HL-60 (cell line): ENCODE results near the gene ZNF343.

Source experiments
- DNase-seq, 2 experiments: peaks; one replicate each; pipeline ENCODE4 v3.0.0-alpha.2; 2010 to 2020; ENCODE audit warnings: low read depth in 1 of 2, low spot score in 1 of 2
- H3K27ac ChIP-seq: fragments of 250-450 bp; sonication (Bioruptor Pico); replicated peaks from 2 replicates; pipeline ENCODE4 v1.5.1; 2020; ENCODE audit warnings: mild to moderate bottlenecking, moderate library complexity
- H3K27me3 ChIP-seq: fragments of 250-450 bp; sonication (Bioruptor Pico); 2 replicates; pipeline ENCODE4 v1.5.1; 2021; ENCODE audit warnings: mild to moderate bottlenecking, moderate library complexity; ENCODE audit not compliant: insufficient read depth, poor library complexity, severe bottlenecking
- H3K4me3 ChIP-seq: replicated peaks from 2 replicates; pipeline ENCODE4 v1.5.1; 2011; ENCODE audit warnings: mild to moderate bottlenecking, control low read depth, low read length; ENCODE audit not compliant: insufficient read depth
- GABPA ChIP-seq: IDR thresholded peaks from 2 replicates; pipeline ENCODE4 v1.6.1; 2012; ENCODE audit warnings: low read depth
- POLR2AphosphoS5 ChIP-seq: IDR thresholded peaks from 2 replicates; pipeline ENCODE4 v1.6.1; 2012; ENCODE audit warnings: low read depth
- REST ChIP-seq: IDR thresholded peaks from 2 replicates; pipeline ENCODE4 v1.6.1; 2012; ENCODE audit warnings: low read depth; ENCODE audit not compliant: insufficient replicate concordance
- SPI1 ChIP-seq: IDR thresholded peaks from 2 replicates; pipeline ENCODE4 v1.6.1; 2012; ENCODE audit warnings: low read depth, mild to moderate bottlenecking, borderline replicate concordance
- TF ChIP-seq, protein P1 (sequence below): IDR thresholded peaks from one replicate; pipeline ENCODE4 v1.5.1; 2011; ENCODE audit warnings: low read length, control low read depth, inconsistent platforms; ENCODE audit not compliant: insufficient read depth

Gene ZNF343

GRCh38 chr20:2518558-2518957, 9.8 kb upstream of the ZNF343 start:
- Histone ChIP-seq H3K27me3 (no peaks in the 10 kb centered on the region), H3K27ac (no peak overlapping the region), H3K4me3 (no peak overlapping the region)
- TF ChIP-seq POLR2AphosphoS5 (no peak), SPI1 (no peak), REST (no peak), GABPA (no peak)
- TF ChIP-seq, protein P1, sequence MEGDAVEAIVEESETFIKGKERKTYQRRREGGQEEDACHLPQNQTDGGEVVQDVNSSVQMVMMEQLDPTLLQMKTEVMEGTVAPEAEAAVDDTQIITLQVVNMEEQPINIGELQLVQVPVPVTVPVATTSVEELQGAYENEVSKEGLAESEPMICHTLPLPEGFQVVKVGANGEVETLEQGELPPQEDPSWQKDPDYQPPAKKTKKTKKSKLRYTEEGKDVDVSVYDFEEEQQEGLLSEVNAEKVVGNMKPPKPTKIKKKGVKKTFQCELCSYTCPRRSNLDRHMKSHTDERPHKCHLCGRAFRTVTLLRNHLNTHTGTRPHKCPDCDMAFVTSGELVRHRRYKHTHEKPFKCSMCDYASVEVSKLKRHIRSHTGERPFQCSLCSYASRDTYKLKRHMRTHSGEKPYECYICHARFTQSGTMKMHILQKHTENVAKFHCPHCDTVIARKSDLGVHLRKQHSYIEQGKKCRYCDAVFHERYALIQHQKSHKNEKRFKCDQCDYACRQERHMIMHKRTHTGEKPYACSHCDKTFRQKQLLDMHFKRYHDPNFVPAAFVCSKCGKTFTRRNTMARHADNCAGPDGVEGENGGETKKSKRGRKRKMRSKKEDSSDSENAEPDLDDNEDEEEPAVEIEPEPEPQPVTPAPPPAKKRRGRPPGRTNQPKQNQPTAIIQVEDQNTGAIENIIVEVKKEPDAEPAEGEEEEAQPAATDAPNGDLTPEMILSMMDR = no peak
- no peak for DNase-seq

GRCh38 chr20:2518096-2518495, 9.4 kb upstream of the ZNF343 start:
- Histone ChIP-seq H3K27ac (no peak overlapping the region), H3K4me3 (no peak overlapping the region), H3K27me3 (no peaks in the 10 kb centered on the region)
- DNase-seq = no peak
- no peak for TF ChIP-seq POLR2AphosphoS5
- no peak for TF ChIP-seq SPI1

- Histone ChIP-seq H3K27ac (no peak overlapping the region), H3K4me3 (no peak overlapping the region), H3K27me3 (no peaks in the 10 kb centered on the region)
- no peak for DNase-seq
- no peak for TF ChIP-seq POLR2AphosphoS5
- no peak for TF ChIP-seq REST
- no peak for TF ChIP-seq SPI1
- no peak for TF ChIP-seq GABPA
- TF ChIP-seq, protein P1 = no peak
Measured at GRCh38 chr20:2516399-2516798, 7.7 kb upstream of the ZNF343 start.

DNA sequence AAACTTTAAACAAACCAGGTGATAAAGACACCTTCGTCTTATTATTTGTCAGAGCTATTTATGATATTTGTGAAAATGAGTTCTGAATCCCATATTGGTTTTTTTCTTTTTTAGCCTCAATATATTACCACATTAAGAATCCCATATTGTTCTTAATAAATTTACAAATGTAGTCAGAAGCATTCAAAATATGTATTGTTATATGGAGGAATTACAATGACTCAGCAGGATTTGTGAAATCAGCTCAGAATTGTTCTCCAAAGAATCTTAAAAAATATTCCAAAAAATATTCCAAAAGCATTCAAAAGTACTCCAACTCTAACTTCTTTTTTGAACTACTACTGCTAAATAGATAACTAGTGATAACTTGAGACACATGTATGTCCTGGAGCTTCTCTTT, 6.5 kb upstream of the ZNF343 start:
- Histone ChIP-seq H3K27me3 (no peaks in the 10 kb centered on the region), H3K4me3 (no peak overlapping the region)
- no peak for TF ChIP-seq GABPA
- TF ChIP-seq REST = no peak
- no peak for TF ChIP-seq SPI1
- TF ChIP-seq POLR2AphosphoS5 = no peak
- TF ChIP-seq, protein P1 = no peak

More for the DNA sequence above, 6.5 kb upstream of the ZNF343 start:
- no peak overlapping the region for H3K27ac ChIP-seq
- DNase-seq = no peak
